ENCODE measurements around the gene CCDC146.

GRCh38 chr7:77306231-77307067 is 184.0 kb downstream of the CCDC146 start:
- TF ChIP-seq CTCF (IDR thresholded peaks at IDR 0.05) (no peak), POLR2A (IDR thresholded peaks at IDR 0.05) (no peak)
